Adrenal gland (tissue), 5 donors: Measurements from ENCODE around the gene ABCD2.

Source experiments
- CTCF ChIP-seq, 6 experiments: fragments of 450-650 bp in 4 of 6; fragments of 200-600 bp in 2 of 6; sonication (generic) in 1 of 6; IDR thresholded peaks; 1 replicate in 5 of 6; 2 replicates in 1 of 6; pipeline versions ENCODE4 v1.5.1 to v1.8.0; 2016 to 2021; ENCODE audit warnings: antibody characterized with exemption in 6 of 6, mild to moderate bottlenecking in 2 of 6, moderate library complexity in 1 of 6
- POLR2A ChIP-seq, 2 donors: fragments of 450-650 bp; IDR thresholded peaks; one replicate each; pipeline ENCODE4 v1.6.1; 2017; ENCODE audit warnings: antibody characterized with exemption in 2 of 2, mild to moderate bottlenecking in 2 of 2, moderate library complexity in 1 of 2
- donor health status: DM: no; HTN: no; CAD: no.

- TF ChIP-seq CTCF (IDR thresholded peaks at IDR 0.05) (no peak), POLR2A (IDR thresholded peaks at IDR 0.05) (no peak)
Observed at GRCh38 chr12:39638178-39638577, 18.6 kb upstream of the ABCD2 start.
